ENCODE data around the gene AACS. TPM values are rescaled to one million over a fixed set of nuclear protein-coding genes. Genes with fewer than 3 reads are reported as not detected.
"Not testable (repeated sequence)": the region's sequence is repeated elsewhere in the genome, so short reads cannot be mapped to it uniquely, and the experiment has no call there.

Gene AACS
- total and polyA plus RNA-seq, 4 donors = 6.6 to 27.4 (median 12.1) TPM

GRCh38 chr12:125140279-125141209, 75.3 kb downstream of the AACS start:
- intact Hi-C loops (cut with DNase I) = no loop called here
- no peak for ATAC-seq (ENCODE audit: low FRiP score)
- 69 to 78% methylated on average over 22 of the region's 22 CpGs for WGBS, 2 donors

GRCh38 chr12:125141210-125141573, 76.0 kb downstream of the AACS start:
- DNase-seq; H3K27me3 ChIP-seq (ENCODE audit: control insufficient read depth in 1 of 2, insufficient read depth in 2 of 2, low read length in 1 of 2); H3K4me3 ChIP-seq (ENCODE audit: low read length in 2 of 2); H3K4me1 ChIP-seq (ENCODE audit: control insufficient read depth in 1 of 2, insufficient read depth in 2 of 2, low read length in 2 of 2); H3K27ac ChIP-seq (ENCODE audit: low read depth in 1 of 2, low read length in 2 of 2); intact Hi-C loops (cut with DNase I); H3K36me3 ChIP-seq (ENCODE audit: control insufficient read depth in 1 of 2, insufficient read depth in 2 of 2, low read length in 1 of 2); ATAC-seq (ENCODE audit: low FRiP score); H3K9me3 ChIP-seq (ENCODE audit: control insufficient read depth, low read length): not testable (repeated sequence)
- WGBS, 2 donors = 91 to 93% methylated on average over 11 of the region's 11 CpGs

More at GRCh38 chr12:125140279-125141209, 75.3 kb downstream of the AACS start:
- H3K9me3 ChIP-seq (ENCODE audit: control insufficient read depth, low read length) = no peaks in the 10 kb centered on the region
- no peaks in the 10 kb centered on the region for H3K27me3 ChIP-seq (ENCODE audit: control insufficient read depth in 1 of 2, insufficient read depth in 2 of 2, low read length in 1 of 2)
- H3K27ac ChIP-seq (ENCODE audit: low read depth in 1 of 2, low read length in 2 of 2) = no peak overlapping the region
- H3K4me3 ChIP-seq (ENCODE audit: low read length in 2 of 2) = no peak overlapping the region
- H3K4me1 ChIP-seq (ENCODE audit: control insufficient read depth in 1 of 2, insufficient read depth in 2 of 2, low read length in 2 of 2) = no peaks in the 10 kb centered on the region
- H3K36me3 ChIP-seq (ENCODE audit: control insufficient read depth in 1 of 2, insufficient read depth in 2 of 2, low read length in 1 of 2) = no peaks in the 10 kb centered on the region
- DNase-seq = no peak

GRCh38 chr12:125142601-125143000, 77.4 kb downstream of the AACS start:
- DNase-seq = no peak
- Histone ChIP-seq H3K36me3 (ENCODE audit: control insufficient read depth in 1 of 2, insufficient read depth in 2 of 2, low read length in 1 of 2) (no peaks in the 10 kb centered on the region), H3K27me3 (ENCODE audit: control insufficient read depth in 1 of 2, insufficient read depth in 2 of 2, low read length in 1 of 2) (no peaks in the 10 kb centered on the region), H3K27ac (ENCODE audit: low read depth in 1 of 2, low read length in 2 of 2) (no peak overlapping the region), H3K4me1 (ENCODE audit: control insufficient read depth in 1 of 2, insufficient read depth in 2 of 2, low read length in 2 of 2) (no peaks in the 10 kb centered on the region), H3K4me3 (ENCODE audit: low read length in 2 of 2) (no peak overlapping the region), H3K9me3 (ENCODE audit: control insufficient read depth, low read length) (no peaks in the 10 kb centered on the region)
- WGBS, 2 donors = 84 to 89% methylated on average over 9 of the region's 9 CpGs
- intact Hi-C loops (cut with DNase I) = no loop called here
- ATAC-seq (ENCODE audit: low FRiP score) = no peak

DNA sequence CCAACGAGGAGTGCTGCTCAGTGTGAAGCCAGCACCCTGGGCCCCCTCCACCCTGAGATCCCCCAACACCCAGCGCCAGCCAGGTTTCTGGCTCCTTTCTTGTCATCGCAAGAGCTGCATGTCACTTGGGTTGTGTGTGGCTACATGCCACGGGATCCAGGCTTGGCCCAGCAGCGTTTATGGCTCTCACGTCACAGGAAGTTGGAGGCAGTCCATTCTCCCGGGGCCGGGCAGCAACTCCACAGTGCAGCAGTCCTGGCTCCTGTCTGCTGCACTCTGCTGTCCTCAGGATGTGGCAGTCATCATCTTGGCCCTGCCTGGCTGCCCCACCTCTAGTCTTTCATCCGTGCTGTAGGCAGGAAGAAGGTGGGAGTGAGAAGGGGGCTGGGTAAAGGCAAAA, 78.3 kb downstream of the AACS start:
- Histone ChIP-seq H3K4me1 (ENCODE audit: control insufficient read depth in 1 of 2, insufficient read depth in 2 of 2, low read length in 2 of 2) (no peaks in the 10 kb centered on the region), H3K36me3 (ENCODE audit: control insufficient read depth in 1 of 2, insufficient read depth in 2 of 2, low read length in 1 of 2) (no peaks in the 10 kb centered on the region), H3K27me3 (ENCODE audit: control insufficient read depth in 1 of 2, insufficient read depth in 2 of 2, low read length in 1 of 2) (no peaks in the 10 kb centered on the region), H3K4me3 (ENCODE audit: low read length in 2 of 2) (no peak overlapping the region), H3K27ac (ENCODE audit: low read depth in 1 of 2, low read length in 2 of 2) (no peak overlapping the region), H3K9me3 (ENCODE audit: control insufficient read depth, low read length) (no peaks in the 10 kb centered on the region)
- intact Hi-C loops (cut with DNase I) = no loop called here
- DNase-seq (peak; percentile 64 to 80), ATAC-seq (ENCODE audit: low FRiP score) (no peak)
- 4 to 5% methylated on average over 9 of the region's 9 CpGs for WGBS, 2 donors

DNA sequence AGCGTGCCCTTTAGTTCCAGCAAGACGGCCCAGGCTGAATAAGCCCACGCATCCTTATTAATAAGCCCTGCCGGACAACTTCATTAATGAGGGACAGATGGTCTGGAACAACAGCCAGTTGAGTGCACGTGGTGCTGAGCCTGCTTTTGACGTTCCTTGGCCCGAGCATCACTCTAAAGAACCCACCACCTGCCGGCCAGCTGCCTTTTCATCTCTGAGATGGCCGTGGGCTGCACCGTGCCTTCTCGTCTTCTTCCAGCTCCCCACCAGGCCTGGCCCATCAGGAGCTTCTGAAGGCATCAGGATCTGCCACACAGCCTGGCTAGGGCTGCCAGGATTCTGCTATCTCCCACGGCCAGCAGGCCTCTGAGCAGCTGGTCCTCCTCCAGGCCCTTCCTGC, 80.0 kb downstream of the AACS start:
- Histone ChIP-seq H3K27ac (ENCODE audit: low read depth in 1 of 2, low read length in 2 of 2) (no peak overlapping the region), H3K27me3 (ENCODE audit: control insufficient read depth in 1 of 2, insufficient read depth in 2 of 2, low read length in 1 of 2) (no peaks in the 10 kb centered on the region), H3K4me1 (ENCODE audit: control insufficient read depth in 1 of 2, insufficient read depth in 2 of 2, low read length in 2 of 2) (no peaks in the 10 kb centered on the region), H3K36me3 (ENCODE audit: control insufficient read depth in 1 of 2, insufficient read depth in 2 of 2, low read length in 1 of 2) (no peaks in the 10 kb centered on the region), H3K9me3 (ENCODE audit: control insufficient read depth, low read length) (no peaks in the 10 kb centered on the region), H3K4me3 (ENCODE audit: low read length in 2 of 2) (no peak overlapping the region)
- WGBS, 2 donors = 91 to 96% methylated on average over 12 of the region's 12 CpGs
- no peak for ATAC-seq (ENCODE audit: low FRiP score)
- no peak for DNase-seq
- intact Hi-C loops (cut with DNase I) = no loop called here

- Histone ChIP-seq H3K9me3 (ENCODE audit: control insufficient read depth, low read length) (no peaks in the 10 kb centered on the region), H3K4me1 (ENCODE audit: control insufficient read depth in 1 of 2, insufficient read depth in 2 of 2, low read length in 2 of 2) (no peaks in the 10 kb centered on the region), H3K27ac (ENCODE audit: low read depth in 1 of 2, low read length in 2 of 2) (no peak overlapping the region), H3K27me3 (ENCODE audit: control insufficient read depth in 1 of 2, insufficient read depth in 2 of 2, low read length in 1 of 2) (no peaks in the 10 kb centered on the region), H3K4me3 (ENCODE audit: low read length in 2 of 2) (no peak overlapping the region), H3K36me3 (ENCODE audit: control insufficient read depth in 1 of 2, insufficient read depth in 2 of 2, low read length in 1 of 2) (no peaks in the 10 kb centered on the region)
- ATAC-seq (ENCODE audit: low FRiP score) (no peak), DNase-seq (no peak)
- 91 to 95% methylated on average over 6 of the region's 6 CpGs for WGBS, 2 donors
- intact Hi-C loops (cut with DNase I) = no loop called here
Observed at GRCh38 chr12:125148316-125148715, 83.1 kb downstream of the AACS start.

DNA sequence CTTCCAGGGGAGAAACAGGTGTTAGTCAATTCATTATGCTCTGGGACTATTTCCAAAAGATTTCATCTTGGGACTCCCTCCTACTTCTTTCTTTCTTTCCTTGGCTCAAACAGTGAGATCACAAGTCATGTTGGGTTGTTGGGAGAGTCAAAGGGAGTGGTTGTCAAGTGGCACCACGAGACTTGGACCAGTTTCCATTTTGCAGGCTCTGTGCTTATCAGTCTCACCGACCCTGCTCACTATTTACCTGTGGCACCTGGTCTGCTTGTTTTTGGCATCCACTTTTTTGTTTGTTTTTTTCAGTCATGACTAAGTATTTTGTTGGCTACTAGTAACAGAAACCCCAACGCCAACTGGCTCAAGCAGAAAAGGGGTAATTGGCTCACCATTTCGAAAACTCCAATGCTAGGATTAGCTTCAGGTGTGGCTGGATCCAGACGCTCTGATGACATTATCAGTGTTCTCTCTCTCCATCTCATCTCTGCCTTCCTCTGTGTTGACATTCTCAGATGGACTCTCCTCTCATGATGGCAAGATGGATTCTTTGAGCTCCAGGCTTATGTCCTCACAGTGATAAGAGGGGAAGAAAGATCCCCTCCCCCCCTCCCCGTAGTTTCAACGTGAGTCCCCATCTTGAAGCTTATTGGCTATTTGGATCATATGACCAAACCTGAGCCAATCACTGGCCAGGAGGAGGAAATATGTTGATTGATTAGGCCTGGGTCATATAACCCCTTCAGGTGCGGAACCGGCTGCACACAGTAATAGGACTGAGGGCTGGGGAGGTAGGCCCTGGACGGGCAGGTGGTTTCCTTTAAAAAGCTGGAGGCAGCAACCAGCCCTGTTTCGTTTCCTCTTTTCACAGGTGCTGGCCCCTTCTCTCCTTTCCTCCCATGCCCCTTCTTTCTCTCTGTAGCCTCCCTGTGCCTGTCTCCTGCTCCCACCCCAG, 84.2 kb downstream of the AACS start:
- H3K27me3 ChIP-seq (ENCODE audit: control insufficient read depth in 1 of 2, insufficient read depth in 2 of 2, low read length in 1 of 2) = no peaks in the 10 kb centered on the region
- no peaks in the 10 kb centered on the region for H3K4me1 ChIP-seq (ENCODE audit: control insufficient read depth in 1 of 2, insufficient read depth in 2 of 2, low read length in 2 of 2)
- no peaks in the 10 kb centered on the region for H3K9me3 ChIP-seq (ENCODE audit: control insufficient read depth, low read length)
- H3K4me3 ChIP-seq (ENCODE audit: low read length in 2 of 2) = no peak overlapping the region
- no peak for DNase-seq
- no peak for ATAC-seq (ENCODE audit: low FRiP score)
- no peaks in the 10 kb centered on the region for H3K36me3 ChIP-seq (ENCODE audit: control insufficient read depth in 1 of 2, insufficient read depth in 2 of 2, low read length in 1 of 2)
- intact Hi-C loops (cut with DNase I) = no loop called here
- WGBS, 2 donors = 85% methylated on average over 11 of the region's 11 CpGs
- no peak overlapping the region for H3K27ac ChIP-seq (ENCODE audit: low read depth in 1 of 2, low read length in 2 of 2)

GRCh38 chr12:125151284-125151683, 86.0 kb downstream of the AACS start:
- Histone ChIP-seq H3K27ac (ENCODE audit: low read depth in 1 of 2, low read length in 2 of 2) (no peak overlapping the region), H3K9me3 (ENCODE audit: control insufficient read depth, low read length) (no peaks in the 10 kb centered on the region), H3K4me1 (ENCODE audit: control insufficient read depth in 1 of 2, insufficient read depth in 2 of 2, low read length in 2 of 2) (no peaks in the 10 kb centered on the region), H3K4me3 (ENCODE audit: low read length in 2 of 2) (no peak overlapping the region), H3K36me3 (ENCODE audit: control insufficient read depth in 1 of 2, insufficient read depth in 2 of 2, low read length in 1 of 2) (no peaks in the 10 kb centered on the region), H3K27me3 (ENCODE audit: control insufficient read depth in 1 of 2, insufficient read depth in 2 of 2, low read length in 1 of 2) (no peaks in the 10 kb centered on the region)
- ATAC-seq (ENCODE audit: low FRiP score) = no peak
- DNase-seq = no peak
- intact Hi-C loops (cut with DNase I) = no loop called here
- WGBS, 2 donors = 90 to 91% methylated on average over 9 of the region's 9 CpGs
